GM12878 (cell line): ENCODE data around the gene MBD3.

Source experiments
- ATF3 ChIP-seq: IDR thresholded peaks from 2 replicates; pipeline ENCODE4 v1.6.1; 2011; ENCODE audit warnings: low read depth, mild to moderate bottlenecking, low read length, moderate library complexity, borderline replicate concordance; ENCODE audit errors: extremely low read depth
- CTCF ChIP-seq, 3 experiments: IDR thresholded peaks in 2 of 3; conservative IDR thresholded peaks in 1 of 3; 2 replicates each; pipeline ENCODE4 v1.5.1; 2011; ENCODE audit warnings: low read depth in 3 of 3, low read length in 3 of 3, mild to moderate bottlenecking in 3 of 3, control low read depth in 2 of 3, moderate library complexity in 2 of 3, inconsistent platforms in 1 of 3, mixed read lengths in 1 of 3; ENCODE audit not compliant: control insufficient read depth in 2 of 3, insufficient read depth in 1 of 3; ENCODE audit errors: extremely low read depth in 1 of 3
- EP300 ChIP-seq, 2 experiments: fragments of 150-350 bp in 1 of 2; IDR thresholded peaks; 2 replicates each; pipeline ENCODE4 v1.6.1; 2011 to 2012; ENCODE audit warnings: low read depth in 2 of 2, low read length in 2 of 2, borderline replicate concordance in 1 of 2, improper control_type of control experiment in 1 of 2, inconsistent platforms in 1 of 2; ENCODE audit not compliant: control insufficient read depth in 1 of 2
- EZH2 ChIP-seq: IDR thresholded peaks from 2 replicates; pipeline ENCODE4 v1.6.1; 2012; ENCODE audit warnings: low read depth, mild to moderate bottlenecking, control low read depth, inconsistent platforms, low read length, borderline replicate concordance; ENCODE audit not compliant: control insufficient read depth
- HDAC6 ChIP-seq: fragments of 200-600 bp; sonication (generic); IDR thresholded peaks from one replicate; pipeline ENCODE4 v1.8.0; 2017; ENCODE audit warnings: antibody characterized with exemption; ENCODE audit not compliant: unreplicated experiment
- JUND ChIP-seq: IDR thresholded peaks from 2 replicates; pipeline ENCODE4 v1.6.1; 2012; ENCODE audit warnings: low read depth, mild to moderate bottlenecking, low read length, improper control_type of control experiment, moderate library complexity
- MXI1 ChIP-seq: fragments of 150-350 bp; IDR thresholded peaks from 2 replicates; pipeline ENCODE4 v1.6.1; 2011; ENCODE audit warnings: low read depth, mild to moderate bottlenecking, inconsistent platforms, low read length, improper control_type of control experiment
- RFX5 ChIP-seq: IDR thresholded peaks from 2 replicates; pipeline ENCODE4 v1.6.1; 2011; ENCODE audit warnings: low read depth, low read length, improper control_type of control experiment

- TF ChIP-seq HDAC6 = no peak
- TF ChIP-seq CTCF (IDR thresholded peaks at IDR 0.05 in 2 of 3, conservative IDR thresholded peaks at IDR 0.05 in 1 of 3; ENCODE audit: control insufficient read depth in 2 of 3, extremely low read depth in 1 of 3, insufficient read depth in 1 of 3, low read depth in 3 of 3, low read length in 3 of 3) = no peak
- no peak for TF ChIP-seq MXI1
- TF ChIP-seq ATF3 = no peak
- TF ChIP-seq RFX5 = no peak
- TF ChIP-seq JUND = no peak
- no peak for TF ChIP-seq EZH2
- no peak for TF ChIP-seq EP300 (IDR thresholded peaks at IDR 0.05; ENCODE audit: borderline replicate concordance in 1 of 2, control insufficient read depth in 1 of 2, low read depth in 2 of 2, low read length in 2 of 2)
These were observed 23.7 kb upstream of the MBD3 start for GRCh38 chr19:1616396-1616795.
